ENCODE results near the gene TMCC1.
"Not testable (repeated sequence)": the region's sequence is repeated elsewhere in the genome, so short reads cannot be mapped to it uniquely, and the experiment has no call there.

TMCC1 gene

DNA sequence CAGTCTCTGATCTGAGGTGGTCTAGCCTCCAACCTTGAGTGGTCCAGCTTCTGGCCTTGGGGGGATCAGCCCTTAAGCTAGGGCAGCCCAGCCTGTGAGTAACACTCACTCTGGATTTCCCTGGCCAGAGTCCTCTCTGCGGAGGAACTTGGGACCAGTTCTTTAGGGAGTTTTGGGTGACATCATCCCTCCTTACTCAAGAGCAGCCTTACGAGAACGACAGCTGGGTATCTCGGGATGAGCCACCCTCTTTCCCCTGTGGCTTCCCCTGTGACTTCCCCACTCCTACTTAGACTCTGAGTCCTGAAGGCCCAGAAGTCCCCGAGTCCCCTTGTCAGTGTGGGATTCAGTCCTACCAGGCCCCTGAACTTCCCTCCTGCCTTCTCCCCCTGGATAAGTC, 276.8 kb downstream of the TMCC1 start:
- Histone ChIP-seq H3K27me3 (ENCODE audit: control insufficient read depth, insufficient read depth, low read length) (no peaks in the 10 kb centered on the region), H3K4me3 (ENCODE audit: low read length) (no peak overlapping the region), H3K9ac (ENCODE audit: low read depth, low read length) (peak overlapping the region; percentile 26), H3K9me3 (replicated peaks; ENCODE audit: low read length) (no peaks in the 10 kb centered on the region), H3K36me3 (ENCODE audit: insufficient read depth, low read length) (no peaks in the 10 kb centered on the region), H3K4me1 (ENCODE audit: control insufficient read depth, insufficient read depth, low read length) (peaks cover 28% of the 10 kb centered on the region), H3K4me2 (ENCODE audit: low read length) (no peak overlapping the region)

DNA sequence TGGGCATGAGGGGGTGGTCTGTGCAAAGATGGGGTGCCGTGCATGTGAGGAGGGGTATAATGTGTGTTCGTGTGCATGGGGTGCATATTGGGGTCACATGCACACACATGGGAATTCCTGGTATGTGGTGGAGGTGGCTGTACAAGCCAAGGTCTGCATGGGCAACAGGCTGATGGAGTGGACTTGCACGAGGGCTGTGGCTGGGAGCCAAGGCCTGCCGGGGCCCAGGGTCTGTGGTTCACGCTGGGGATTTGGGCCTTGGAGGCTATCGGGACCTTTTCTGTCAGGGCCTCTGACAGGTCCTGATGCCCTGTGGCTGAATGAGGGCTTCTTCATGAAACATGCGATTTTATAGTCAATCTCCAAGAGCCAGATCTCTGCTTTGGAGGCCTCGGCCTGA, 277.2 kb downstream of the TMCC1 start:
- no peak overlapping the region for H3K4me2 ChIP-seq (ENCODE audit: low read length)
- H3K4me3 ChIP-seq (ENCODE audit: low read length) = no peak overlapping the region
- H3K4me1 ChIP-seq (ENCODE audit: control insufficient read depth, insufficient read depth, low read length) = peaks cover 32% of the 10 kb centered on the region
- no peaks in the 10 kb centered on the region for H3K36me3 ChIP-seq (ENCODE audit: insufficient read depth, low read length)
- no peak overlapping the region for H3K9ac ChIP-seq (ENCODE audit: low read depth, low read length)
- no peaks in the 10 kb centered on the region for H3K27me3 ChIP-seq (ENCODE audit: control insufficient read depth, insufficient read depth, low read length)
- H3K9me3 ChIP-seq (replicated peaks; ENCODE audit: low read length) = no peaks in the 10 kb centered on the region

DNA sequence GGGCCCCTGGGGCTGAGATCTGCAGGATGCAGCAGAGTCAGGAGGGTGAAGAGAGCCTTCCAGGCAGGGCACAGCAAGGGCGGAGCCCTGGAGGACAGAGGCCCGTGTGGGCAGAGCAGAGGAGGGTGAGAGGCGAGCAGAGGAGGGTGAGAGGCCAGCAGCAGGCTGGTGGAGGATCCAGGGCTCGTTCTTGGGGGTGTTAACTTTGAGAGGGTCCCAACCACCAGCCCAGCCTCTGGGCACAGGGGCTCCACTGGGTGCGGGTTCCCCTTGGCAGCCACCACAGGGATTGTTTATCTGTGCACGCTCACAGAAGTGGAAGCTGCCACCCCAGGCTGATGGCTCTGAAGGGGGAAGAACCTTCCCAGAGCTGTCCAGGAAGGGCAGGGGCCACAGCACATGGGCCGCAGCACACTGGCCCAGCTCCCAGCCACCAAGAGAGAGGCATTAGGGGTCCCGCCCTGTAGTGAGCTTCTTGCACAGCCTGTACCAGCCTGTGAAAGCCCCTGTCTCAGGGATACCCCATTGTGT, 277.7 kb downstream of the TMCC1 start:
- Histone ChIP-seq H3K9me3 (replicated peaks; ENCODE audit: low read length) (no peaks in the 10 kb centered on the region), H3K4me1 (ENCODE audit: control insufficient read depth, insufficient read depth, low read length) (peaks cover 35% of the 10 kb centered on the region)

DNA sequence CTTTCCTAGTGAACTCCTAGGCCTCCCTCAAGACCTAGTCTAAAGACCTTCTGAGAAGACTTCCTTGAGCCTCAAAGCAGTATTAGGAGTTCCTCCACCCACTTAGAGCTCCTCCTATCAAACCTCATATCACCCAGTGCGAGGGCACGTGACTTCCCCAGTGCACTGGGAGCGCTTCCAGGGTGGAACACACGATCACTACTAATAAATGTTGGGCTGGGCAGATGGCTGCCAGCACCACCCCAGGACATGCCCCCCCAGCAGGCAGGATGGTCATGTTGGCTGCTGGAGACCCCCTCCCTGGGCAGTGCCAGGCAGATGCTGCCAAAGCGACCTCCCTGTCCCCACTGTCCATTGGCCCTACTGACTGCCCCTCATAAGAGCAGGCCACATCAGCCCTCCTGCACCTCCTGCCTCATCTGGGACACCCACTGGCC, 278.6 kb downstream of the TMCC1 start:
- Histone ChIP-seq H3K9ac (ENCODE audit: low read depth, low read length) (no peak overlapping the region), H3K9me3 (replicated peaks; ENCODE audit: low read length) (no peaks in the 10 kb centered on the region), H3K27me3 (ENCODE audit: control insufficient read depth, insufficient read depth, low read length) (no peaks in the 10 kb centered on the region), H3K4me3 (ENCODE audit: low read length) (no peak overlapping the region), H3K4me1 (ENCODE audit: control insufficient read depth, insufficient read depth, low read length) (peaks cover 39% of the 10 kb centered on the region), H3K4me2 (ENCODE audit: low read length) (no peak overlapping the region), H3K36me3 (ENCODE audit: insufficient read depth, low read length) (no peaks in the 10 kb centered on the region)

More for the DNA sequence above, 277.7 kb downstream of the TMCC1 start:
- H3K4me3 ChIP-seq (ENCODE audit: low read length) = no peak overlapping the region
- H3K36me3 ChIP-seq (ENCODE audit: insufficient read depth, low read length) = no peaks in the 10 kb centered on the region
- H3K4me2 ChIP-seq (ENCODE audit: low read length) = no peak overlapping the region
- H3K27me3 ChIP-seq (ENCODE audit: control insufficient read depth, insufficient read depth, low read length) = no peaks in the 10 kb centered on the region
- H3K9ac ChIP-seq (ENCODE audit: low read depth, low read length) = no peak overlapping the region

DNA sequence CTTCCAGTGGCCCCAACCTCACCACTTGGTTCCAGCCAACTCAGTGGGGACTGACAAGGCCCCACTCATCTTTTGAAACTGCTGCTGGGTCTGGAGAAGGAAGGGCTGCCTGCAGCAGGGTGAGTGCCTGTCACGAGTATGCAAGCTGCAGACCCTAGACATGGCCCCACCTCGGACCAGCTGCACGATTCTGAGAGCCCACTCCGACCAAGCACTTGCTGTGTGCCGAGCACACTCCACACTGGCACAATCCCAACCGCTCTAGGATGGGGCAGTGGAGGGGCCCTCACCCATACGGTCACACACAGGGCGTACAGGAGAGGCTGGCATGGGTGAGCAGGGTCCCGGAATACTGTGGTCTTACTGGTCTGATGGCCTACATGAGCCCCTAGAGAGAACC, 279.1 kb downstream of the TMCC1 start:
- no peak overlapping the region for H3K9ac ChIP-seq (ENCODE audit: low read depth, low read length)
- H3K4me2 ChIP-seq (ENCODE audit: low read length) = no peak overlapping the region
- no peaks in the 10 kb centered on the region for H3K9me3 ChIP-seq (replicated peaks; ENCODE audit: low read length)
- no peaks in the 10 kb centered on the region for H3K27me3 ChIP-seq (ENCODE audit: control insufficient read depth, insufficient read depth, low read length)
- no peak overlapping the region for H3K4me3 ChIP-seq (ENCODE audit: low read length)
- peaks cover 44% of the 10 kb centered on the region for H3K4me1 ChIP-seq (ENCODE audit: control insufficient read depth, insufficient read depth, low read length)
- no peaks in the 10 kb centered on the region for H3K36me3 ChIP-seq (ENCODE audit: insufficient read depth, low read length)

DNA sequence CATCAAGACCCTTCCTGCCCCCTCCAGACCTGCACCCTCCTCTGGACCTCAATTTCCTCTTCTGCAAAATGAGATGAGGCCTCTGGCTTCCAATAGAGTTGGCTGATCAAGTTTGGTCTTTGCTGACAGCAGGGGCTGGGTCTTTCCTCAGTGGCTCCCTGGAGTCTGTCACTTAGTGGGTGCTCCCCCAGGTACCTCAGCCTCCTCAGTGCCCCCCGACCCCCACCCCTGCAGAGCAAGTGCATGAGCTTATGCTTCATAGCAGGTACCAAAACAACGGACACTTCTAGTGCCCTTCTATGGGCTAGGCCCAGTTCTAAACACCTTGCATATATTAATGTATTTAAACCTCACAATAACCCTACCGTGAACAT, 280.2 kb downstream of the TMCC1 start:
- peaks cover 55% of the 10 kb centered on the region for H3K4me1 ChIP-seq (ENCODE audit: control insufficient read depth, insufficient read depth, low read length)
- no peak overlapping the region for H3K4me2 ChIP-seq (ENCODE audit: low read length)
- H3K36me3 ChIP-seq (ENCODE audit: insufficient read depth, low read length) = no peaks in the 10 kb centered on the region
- H3K9me3 ChIP-seq (replicated peaks; ENCODE audit: low read length) = no peaks in the 10 kb centered on the region
- H3K27me3 ChIP-seq (ENCODE audit: control insufficient read depth, insufficient read depth, low read length) = no peaks in the 10 kb centered on the region
- no peak overlapping the region for H3K4me3 ChIP-seq (ENCODE audit: low read length)
- no peak overlapping the region for H3K9ac ChIP-seq (ENCODE audit: low read depth, low read length)

DNA sequence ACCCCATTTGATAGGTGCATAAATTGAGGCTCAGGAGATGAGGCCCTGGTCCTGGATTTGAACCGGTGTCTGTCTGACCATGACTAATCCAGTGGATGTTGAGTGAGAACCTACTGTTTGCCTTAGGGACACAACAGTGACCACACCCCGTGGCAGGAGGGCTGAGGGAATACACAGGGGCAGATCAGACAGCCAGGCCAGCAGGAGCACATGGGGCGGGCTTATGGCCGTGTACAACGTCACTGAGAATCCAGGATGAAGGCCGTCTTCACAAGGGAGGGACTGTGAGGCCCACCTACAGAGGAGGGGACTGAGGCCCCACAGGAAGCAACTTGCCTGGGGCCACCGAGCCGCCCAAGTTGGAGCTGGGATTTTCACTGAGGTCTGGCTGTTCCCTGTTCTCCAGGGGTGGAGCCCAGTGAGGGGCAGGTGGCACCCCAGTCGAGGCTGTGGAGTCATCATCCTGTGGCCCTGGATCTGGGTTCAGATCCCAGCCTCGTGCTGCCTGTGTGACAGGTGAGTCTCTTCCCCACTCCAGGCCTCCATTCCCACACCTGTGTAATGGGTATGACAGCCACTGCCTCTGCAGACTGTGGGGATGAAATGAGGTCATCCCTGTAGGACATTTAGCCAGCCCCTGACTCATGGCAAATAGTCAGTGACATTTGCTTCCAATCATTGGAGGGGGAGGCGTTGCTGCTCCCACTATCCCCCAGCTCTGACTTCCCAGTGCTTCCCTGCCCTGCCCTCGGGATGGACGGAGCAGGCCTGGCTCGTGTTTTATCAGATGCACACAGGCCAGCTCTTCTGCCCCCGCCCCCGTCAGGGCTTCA, 280.8 kb downstream of the TMCC1 start:
- Histone ChIP-seq H3K36me3 (ENCODE audit: insufficient read depth, low read length) (no peaks in the 10 kb centered on the region), H3K9ac (ENCODE audit: low read depth, low read length) (no peak overlapping the region), H3K4me3 (ENCODE audit: low read length) (no peak overlapping the region), H3K4me1 (ENCODE audit: control insufficient read depth, insufficient read depth, low read length) (peaks cover 61% of the 10 kb centered on the region), H3K27me3 (ENCODE audit: control insufficient read depth, insufficient read depth, low read length) (no peaks in the 10 kb centered on the region), H3K4me2 (ENCODE audit: low read length) (no peak overlapping the region), H3K9me3 (replicated peaks; ENCODE audit: low read length) (no peaks in the 10 kb centered on the region)

DNA sequence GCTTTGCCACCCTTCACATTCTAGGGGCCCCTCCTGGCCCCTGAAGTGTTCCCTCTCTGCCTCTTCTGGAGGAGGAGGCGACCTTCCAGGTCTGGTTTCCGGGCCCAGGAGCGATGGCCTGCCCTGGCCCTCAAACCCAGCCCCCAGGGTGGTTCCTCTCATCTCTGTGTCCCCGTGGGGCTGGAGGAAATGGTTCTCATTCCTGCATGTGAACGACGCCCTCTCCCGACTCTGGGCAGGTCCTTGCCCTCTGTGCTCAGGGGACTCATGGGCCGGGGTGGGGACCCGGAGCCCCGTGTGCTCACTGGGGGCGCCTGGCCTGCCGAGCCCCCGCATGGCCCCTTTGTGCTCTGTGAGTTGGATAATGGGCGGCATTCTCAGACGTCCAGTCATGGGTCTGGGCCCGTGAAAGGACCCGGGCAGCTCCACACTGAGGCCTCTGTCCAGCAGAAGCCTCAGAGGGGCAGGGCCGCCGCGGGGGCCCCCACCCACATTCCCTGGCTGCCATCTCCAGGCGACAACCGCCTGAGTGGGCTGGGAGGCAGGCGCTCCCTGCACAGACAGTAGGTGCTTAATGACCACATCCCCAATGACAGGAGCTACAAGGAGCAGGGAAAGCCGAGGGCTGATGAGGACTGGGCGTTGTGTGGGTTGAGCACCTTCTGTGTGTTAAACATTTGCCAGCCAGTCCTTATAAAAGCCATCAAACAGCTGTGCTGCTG, 281.5 kb downstream of the TMCC1 start:
- Histone ChIP-seq H3K9ac (ENCODE audit: low read depth, low read length) (peak overlapping the region; percentile 62), H3K4me2 (ENCODE audit: low read length) (peak overlapping the region; percentile 30), H3K9me3 (replicated peaks; ENCODE audit: low read length) (no peaks in the 10 kb centered on the region), H3K4me3 (ENCODE audit: low read length) (no peak overlapping the region), H3K27me3 (ENCODE audit: control insufficient read depth, insufficient read depth, low read length) (no peaks in the 10 kb centered on the region), H3K36me3 (ENCODE audit: insufficient read depth, low read length) (no peaks in the 10 kb centered on the region), H3K4me1 (ENCODE audit: control insufficient read depth, insufficient read depth, low read length) (peaks cover 66% of the 10 kb centered on the region)

DNA sequence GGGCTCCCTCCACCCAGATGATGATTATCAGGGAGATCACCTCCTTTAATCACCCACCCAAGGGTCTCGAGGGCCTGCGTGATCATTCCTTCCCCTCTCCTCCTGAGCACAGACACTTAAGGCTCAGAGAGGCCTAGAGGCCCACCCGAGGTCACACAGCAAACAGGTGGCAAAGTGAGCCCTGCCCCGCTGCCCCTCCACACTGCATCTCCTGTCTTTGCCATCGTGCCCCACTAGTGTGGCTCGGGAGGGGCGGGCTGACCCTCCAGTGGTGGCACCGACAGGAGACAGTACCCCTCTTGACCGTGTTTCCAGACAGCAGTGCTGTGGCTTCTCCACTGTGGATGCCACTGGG, 282.1 kb downstream of the TMCC1 start:
- H3K9ac ChIP-seq (ENCODE audit: low read depth, low read length) = peak overlapping the region; percentile 62
- H3K4me1 ChIP-seq (ENCODE audit: control insufficient read depth, insufficient read depth, low read length) = peaks cover 63% of the 10 kb centered on the region
- no peaks in the 10 kb centered on the region for H3K9me3 ChIP-seq (replicated peaks; ENCODE audit: low read length)
- H3K27me3 ChIP-seq (ENCODE audit: control insufficient read depth, insufficient read depth, low read length) = no peaks in the 10 kb centered on the region
- H3K36me3 ChIP-seq (ENCODE audit: insufficient read depth, low read length) = no peaks in the 10 kb centered on the region
- peak overlapping the region; percentile 30 for H3K4me2 ChIP-seq (ENCODE audit: low read length)
- H3K4me3 ChIP-seq (ENCODE audit: low read length) = no peak overlapping the region

DNA sequence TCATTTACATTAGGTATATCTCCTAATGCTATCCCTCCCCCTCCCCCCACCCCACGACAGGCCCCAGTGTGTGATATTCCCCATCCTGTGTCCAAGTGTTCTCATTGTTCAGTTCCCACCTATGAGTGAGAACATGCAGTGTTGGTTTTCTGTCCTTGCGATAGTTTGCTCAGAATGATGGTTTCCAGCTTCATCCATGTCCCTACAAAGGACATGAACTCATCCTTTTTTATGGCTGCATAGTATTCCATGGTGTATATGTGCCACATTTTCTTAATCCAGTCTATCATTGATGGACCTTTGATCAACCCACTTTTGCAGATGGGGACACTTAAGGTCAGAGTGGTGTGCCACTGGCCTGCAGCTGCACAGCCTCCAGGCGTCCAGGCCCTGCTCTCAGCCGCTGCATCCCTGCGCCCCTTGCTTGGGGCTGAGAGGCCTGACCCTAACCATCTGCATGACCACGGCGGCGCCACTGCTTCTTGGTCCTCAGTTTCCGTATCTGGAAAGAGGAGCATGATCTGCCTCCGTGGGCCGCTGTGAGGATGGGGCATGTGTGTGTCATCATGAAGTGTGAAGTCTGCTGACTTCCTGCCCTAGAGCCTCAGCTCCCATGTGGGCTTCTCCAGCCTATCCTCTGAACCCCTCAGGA, 282.6 kb downstream of the TMCC1 start:
- not testable (repeated sequence) for H3K36me3 ChIP-seq (ENCODE audit: insufficient read depth, low read length); H3K4me3 ChIP-seq (ENCODE audit: low read length); H3K4me2 ChIP-seq (ENCODE audit: low read length); H3K9ac ChIP-seq (ENCODE audit: low read depth, low read length); H3K27me3 ChIP-seq (ENCODE audit: control insufficient read depth, insufficient read depth, low read length); H3K9me3 ChIP-seq (replicated peaks; ENCODE audit: low read length)
- peaks cover 58% of the 10 kb centered on the region for H3K4me1 ChIP-seq (ENCODE audit: control insufficient read depth, insufficient read depth, low read length)

DNA sequence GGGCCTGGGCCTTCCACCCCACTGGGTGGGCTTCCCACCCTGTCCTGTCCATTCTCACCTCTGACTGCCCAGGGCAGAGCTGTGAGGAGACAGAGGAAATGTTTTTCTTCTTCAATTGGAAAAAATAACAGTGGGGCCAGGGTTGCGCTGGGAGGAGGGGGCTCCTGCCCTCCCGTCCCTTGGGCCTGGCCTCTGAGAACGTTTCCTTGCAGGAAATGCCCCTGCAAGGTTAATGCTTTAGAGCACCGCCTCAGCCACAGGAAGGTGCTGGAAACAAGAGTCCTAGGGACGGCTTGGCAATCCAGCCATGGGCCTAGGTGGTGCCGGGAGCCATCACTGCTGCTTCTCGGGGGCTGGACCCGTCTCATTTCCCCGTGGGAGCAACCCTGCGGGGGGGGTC, 283.2 kb downstream of the TMCC1 start:
- Histone ChIP-seq H3K4me1 (ENCODE audit: control insufficient read depth, insufficient read depth, low read length) (peaks cover 53% of the 10 kb centered on the region), H3K4me2 (ENCODE audit: low read length) (no peak overlapping the region), H3K9me3 (replicated peaks; ENCODE audit: low read length) (no peaks in the 10 kb centered on the region), H3K9ac (ENCODE audit: low read depth, low read length) (no peak overlapping the region), H3K4me3 (ENCODE audit: low read length) (no peak overlapping the region), H3K27me3 (ENCODE audit: control insufficient read depth, insufficient read depth, low read length) (no peaks in the 10 kb centered on the region), H3K36me3 (ENCODE audit: insufficient read depth, low read length) (no peaks in the 10 kb centered on the region)
